HepG2 (cell line): ENCODE results near the gene NFRKB. TPM values are rescaled to one million over a fixed set of nuclear protein-coding genes. Genes with fewer than 3 reads are reported as not detected.
A peak's percentile ranks its signal among the peaks of the same experiment; 100 is the strongest.

Experiments
- ATAC-seq: fragments of 200-7000 bp; cut with Tn5 transposase; 3 replicates; pipeline ENCODE4 v1.9.1; 2020; ENCODE audit warnings: mild to moderate bottlenecking, moderate library complexity
- BruUV-seq: library from RNA; stranded (reverse); fragments of 400-500 nt; replicated peaks from 2 replicates; lab custom pipeline; 2021; lab: Mats Ljungman, UMichigan
- CTCF ChIA-PET: fragments of 300-600 bp; formaldehyde crosslinking; extraction: SDS; loops from one replicate; lab custom pipeline; 2021; ENCODE audit warnings: low total read pairs, inconsistent platforms, low intra/inter-chr PET ratio; lab: Yijun Ruan, JAX
- POLR2A ChIA-PET: fragments of 350-600 bp; sonication (Branson Sonifier 250); formaldehyde crosslinking; loops from one replicate; lab custom pipeline; 2020; ENCODE audit warnings: antibody characterized with exemption, inconsistent platforms; lab: Yijun Ruan, JAX
- DNase-seq: peaks from one replicate; pipeline ENCODE4 v3.0.0-alpha.2; 2015; ENCODE audit warnings: low spot score
- FAIRE-seq: peaks from 3 replicates; lab custom pipeline; 2011; peaks lifted over from hg19 to GRCh38; lab: Jason Lieb, UNC
- H2AFZ ChIP-seq: one replicate; pipeline ENCODE4 v1.6.1; 2011; ENCODE audit warnings: low read length, inconsistent platforms
- H3K27ac ChIP-seq: fragments of 300-600 bp; 3 replicates; pipeline ENCODE4 v1.8.0; 2011; ENCODE audit warnings: mixed run types, mild to moderate bottlenecking, mixed read lengths, low read length, inconsistent platforms; ENCODE audit not compliant: insufficient read depth; ENCODE audit errors: extremely low read length
- H3K27me3 ChIP-seq, 2 experiments: fragments of 200-600 bp in 1 of 2; 2 replicates in 1 of 2; 3 replicates in 1 of 2; pipeline versions ENCODE4 v1.6.0 to v1.8.0; 2011; ENCODE audit warnings: low read length in 2 of 2, mild to moderate bottlenecking in 2 of 2, moderate library complexity in 2 of 2, inconsistent platforms in 1 of 2; ENCODE audit not compliant: insufficient read depth in 2 of 2, control insufficient read depth in 1 of 2
- H3K36me3 ChIP-seq, 2 experiments: fragments of 200-600 bp in 1 of 2; replicated peaks in 1 of 2; 2 replicates in 1 of 2; 3 replicates in 1 of 2; pipeline versions ENCODE4 v1.5.1 to v1.8.0; 2011; ENCODE audit warnings: low read length in 2 of 2, inconsistent platforms in 1 of 2; ENCODE audit not compliant: insufficient read depth in 2 of 2, control insufficient read depth in 1 of 2
- H3K4me1 ChIP-seq: 2 replicates; pipeline ENCODE4 v1.5.1; 2012; ENCODE audit warnings: low read length, inconsistent platforms; ENCODE audit not compliant: insufficient read depth
- H3K4me2 ChIP-seq: 2 replicates; pipeline ENCODE4 v1.6.0; 2011; ENCODE audit warnings: low read depth, low read length, inconsistent platforms
- H3K4me3 ChIP-seq, 3 experiments: fragments of 200-600 bp in 1 of 3; sonication (generic), shearing (Covaris generic) in 1 of 3; replicated peaks in 1 of 3; 2 replicates each; pipeline ENCODE4 v1.5.1; 2011 to 2016; ENCODE audit warnings: low read length in 3 of 3, inconsistent platforms in 2 of 3, low read depth in 2 of 3, mild to moderate bottlenecking in 2 of 3, control low read depth in 1 of 3, mixed read lengths in 1 of 3; ENCODE audit not compliant: insufficient read depth in 1 of 3
- H3K79me2 ChIP-seq: one replicate; pipeline ENCODE4 v1.6.1; 2011; ENCODE audit warnings: low read length, inconsistent platforms; ENCODE audit not compliant: insufficient read depth
- H3K9ac ChIP-seq: 2 replicates; pipeline ENCODE4 v1.6.0; 2011; ENCODE audit warnings: mild to moderate bottlenecking, low read depth, low read length, inconsistent platforms; ENCODE audit not compliant: insufficient read depth
- H3K9me3 ChIP-seq: 2 replicates; pipeline ENCODE4 v1.5.1; 2012; ENCODE audit warnings: mild to moderate bottlenecking, low read length
- H4K20me1 ChIP-seq: 2 replicates; pipeline ENCODE4 v1.6.0; 2011; ENCODE audit warnings: inconsistent platforms, mild to moderate bottlenecking, low read length, moderate library complexity; ENCODE audit not compliant: insufficient read depth
- PAX8 ChIP-seq: sonication (generic); formaldehyde crosslinking; IDR thresholded peaks from 2 replicates; pipeline ENCODE4 v1.8.0; 2022; ENCODE audit warnings: mild to moderate bottlenecking, missing genetic modification reagents, borderline replicate concordance
- POLR2A ChIP-seq, 2 experiments: IDR thresholded peaks; 2 replicates each; pipeline ENCODE4 v1.6.1; 2011; ENCODE audit warnings: low read depth in 2 of 2, low read length in 2 of 2, mild to moderate bottlenecking in 1 of 2, moderate library complexity in 1 of 2; ENCODE audit not compliant: insufficient read depth in 1 of 2
- POLR2AphosphoS5 ChIP-seq: IDR thresholded peaks from 2 replicates; pipeline ENCODE4 v1.6.1; 2012; ENCODE audit warnings: low read depth, low read length
- RFXAP ChIP-seq: sonication (generic); formaldehyde crosslinking; IDR thresholded peaks from 2 replicates; pipeline ENCODE4 v1.4.0; 2020; ENCODE audit warnings: missing genetic modification reagents, borderline replicate concordance
- SOX13 ChIP-seq, 3 experiments: fragments of 450-650 bp in 1 of 3; sonication (generic) in 1 of 3; formaldehyde crosslinking in 1 of 3; IDR thresholded peaks in 2 of 3; conservative IDR thresholded peaks in 1 of 3; 2 replicates each; pipeline versions ENCODE4 v1.5.0 to v1.6.1; 2016 to 2020; ENCODE audit warnings: antibody characterized with exemption in 1 of 3, mild to moderate bottlenecking in 1 of 3, missing compliant biosample characterization in 1 of 3, missing genetic modification reagents in 1 of 3, moderate library complexity in 1 of 3
- TBP ChIP-seq: sonication (generic); formaldehyde crosslinking; IDR thresholded peaks from 2 replicates; pipeline ENCODE4 v1.5.0; 2020; ENCODE audit warnings: missing genetic modification reagents
- TRIM24 ChIP-seq: sonication (generic); formaldehyde crosslinking; IDR thresholded peaks from 2 replicates; pipeline ENCODE4 v1.8.0; 2022; ENCODE audit warnings: mild to moderate bottlenecking, missing genetic modification reagents
- ZFP90 ChIP-seq: sonication (generic); formaldehyde crosslinking; IDR thresholded peaks from 2 replicates; pipeline ENCODE4 v1.8.0; 2022; ENCODE audit warnings: missing genetic modification reagents, mild to moderate bottlenecking, inconsistent platforms, borderline replicate concordance
- ZNF234 ChIP-seq: sonication (generic); formaldehyde crosslinking; conservative IDR thresholded peaks from 2 replicates; pipeline ENCODE4 v1.5.1; 2020; ENCODE audit warnings: mild to moderate bottlenecking, missing genetic modification reagents
- ZSCAN9 ChIP-seq: IDR thresholded peaks from 2 replicates; pipeline ENCODE4 v1.6.1; 2016; ENCODE audit warnings: borderline replicate concordance
- WGBS: methylation state at CpG from one replicate; pipeline ENCODE4 v1.1.6; 2017; ENCODE audit warnings: low lambda C conversion rate; 5-methylcytosine and 5-hydroxymethylcytosine counted together
- in situ Hi-C: cut with HindIII; loops from 2 replicates; pipeline ENCODE4 v1.10.0; 2017; ENCODE audit warnings: low pct_unique_long_range_greater_than_20kb; ENCODE audit not compliant: extremely low pct_ligation_motif_present
- intact Hi-C: fragments of 100-400 bp; cut with micrococcal nuclease; formaldehyde crosslinking; loops from one replicate; pipeline ENCODE4 v1.10.0; 2022; ENCODE audit not compliant: unreplicated experiment
- polyA plus RNA-seq, 8 experiments: library from polyadenylated mRNA; depleted of rRNA in 3 of 8; stranded (reverse) in 7 of 8; unstranded in 1 of 8; fragments of >200 nt; fragmentation: Illumina TruSeq in 4 of 8; extraction: Trizol in 4 of 8; gene quantifications; 2 replicates each; pipeline versions ENCODE4 v1.2.1 to v1.2.3, GENCODE V29; 2011 to 2016; ENCODE audit warnings: low read depth in 4 of 8, missing spikeins in 1 of 8, mixed read lengths in 1 of 8; ENCODE audit not compliant: insufficient read depth in 1 of 8
- total RNA-seq, 5 experiments: library from RNA; depleted of rRNA; stranded (reverse); fragments of >200 nt; fragmentation: Illumina TruSeq; extraction: Trizol; gene quantifications; 2 replicates each; pipeline ENCODE4 v1.2.3, GENCODE V29; 2016; ENCODE audit warnings: low read depth in 1 of 5
- TF ChIP-seq, protein P1 (sequence below): sonication (generic); formaldehyde crosslinking; IDR thresholded peaks from 2 replicates; pipeline ENCODE4 v1.4.0; 2020; ENCODE audit warnings: missing genetic modification reagents, borderline replicate concordance
- TF ChIP-seq, protein P2 (sequence below): sonication (generic); IDR thresholded peaks from 2 replicates; pipeline ENCODE4 v1.6.1; 2016; ENCODE audit warnings: low read depth, borderline replicate concordance
- TF ChIP-seq, protein P3 (sequence below): sonication (generic); formaldehyde crosslinking; IDR thresholded peaks from 2 replicates; pipeline ENCODE4 v1.4.0; 2020; ENCODE audit warnings: low read depth, mild to moderate bottlenecking, missing genetic modification reagents
- TF ChIP-seq, protein P4 (sequence below): sonication (generic); formaldehyde crosslinking; IDR thresholded peaks from 2 replicates; pipeline ENCODE4 v1.4.0; 2020; ENCODE audit warnings: mild to moderate bottlenecking, low read depth, missing genetic modification reagents

Gene NFRKB
- total and polyA plus RNA-seq, 2 of the 13 experiments (the other 11 are each of a cell fraction or from before 2014, with no cell fraction given), result 22.9 to 23.7 TPM

DNA sequence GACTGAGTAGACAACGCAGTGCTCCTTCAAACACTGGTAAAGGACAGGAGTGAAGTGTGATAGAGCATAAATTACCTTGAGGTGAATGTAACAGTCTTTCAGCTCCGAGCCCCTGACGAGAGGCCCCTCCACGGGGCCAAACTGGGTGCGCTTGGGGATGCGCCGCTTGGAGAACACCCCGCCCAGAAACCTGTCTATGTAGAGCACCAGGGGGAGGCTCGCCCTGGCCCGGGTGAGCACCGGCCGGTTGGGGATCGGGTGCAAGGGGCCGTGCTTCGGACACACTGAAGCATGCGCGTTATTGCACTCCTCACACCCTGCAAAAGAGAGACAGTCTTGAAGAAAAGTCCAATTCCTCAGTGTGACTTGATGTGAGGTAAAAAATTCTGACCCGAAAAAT lies 49.3 kb upstream of the NFRKB start:
- peaks cover 15% of the 10 kb centered on the region for H3K4me1 ChIP-seq
- no peak overlapping the region for H3K27ac ChIP-seq
- no peaks in the 10 kb centered on the region for H3K9me3 ChIP-seq
- no peak overlapping the region for H3K4me3 ChIP-seq
- no peaks in the 10 kb centered on the region for H3K27me3 ChIP-seq
- peaks cover 6 to 32% of the 10 kb centered on the region in 2 experiments for H3K36me3 ChIP-seq
- DNase-seq (no peak), ATAC-seq (no peak), FAIRE-seq (no peak)
- H3K79me2 ChIP-seq, result no peaks in the 10 kb centered on the region
- no peak overlapping the region for H3K4me2 ChIP-seq
- 96% methylated on average over 11 of the region's 18 CpGs for WGBS
- POLR2A ChIA-PET, result no interaction called here
- H3K9ac ChIP-seq, result no peak overlapping the region
- in situ Hi-C loops, result no loop called here
- H4K20me1 ChIP-seq, result no peaks in the 10 kb centered on the region
- H2AFZ ChIP-seq, result no peak overlapping the region
- intact Hi-C loops, result no loop called here
- CTCF ChIA-PET, result no interaction called here
- no peak for TF ChIP-seq POLR2A (IDR thresholded peaks at IDR 0.05; ENCODE audit: insufficient read depth in 1 of 2, low read depth in 2 of 2, low read length in 2 of 2)
- TF ChIP-seq RFXAP, result no peak
- no peak for TF ChIP-seq TBP (CRISPR knock-in tag)
- no peak for TF ChIP-seq ZFP90 (CRISPR knock-in tag)
- TF ChIP-seq, all 625 proteins: peak for 0
- no TSS peak for BruUV-seq

DNA sequence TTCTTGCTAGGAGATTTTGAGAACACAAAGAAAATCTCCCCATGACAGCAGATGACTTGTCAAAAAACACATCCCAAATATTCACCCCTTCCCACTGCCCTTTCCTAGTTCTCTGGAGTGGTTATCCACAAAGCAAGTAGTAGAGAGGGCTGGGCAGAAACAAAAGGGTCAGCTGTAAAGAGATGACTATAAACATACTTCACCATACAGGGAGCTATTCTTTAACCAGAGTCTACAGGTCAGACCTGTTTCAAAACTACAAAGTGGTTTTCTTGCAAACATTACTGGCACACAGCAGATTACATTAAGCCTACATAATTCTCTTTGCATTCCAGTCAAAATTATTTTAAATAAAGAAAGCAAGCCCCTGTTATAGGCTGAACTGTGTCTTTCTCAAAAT lies 47.7 kb upstream of the NFRKB start:
- no peaks in the 10 kb centered on the region for H3K79me2 ChIP-seq
- no peaks in the 10 kb centered on the region for H3K9me3 ChIP-seq
- peaks cover 15% of the 10 kb centered on the region for H3K4me1 ChIP-seq
- no TSS peak for BruUV-seq
- peaks cover 6 to 34% of the 10 kb centered on the region in 2 experiments for H3K36me3 ChIP-seq
- no peak overlapping the region for H3K4me2 ChIP-seq
- no peaks in the 10 kb centered on the region for H3K27me3 ChIP-seq
- FAIRE-seq (peak; percentile 39), DNase-seq (peak; percentile 44), ATAC-seq (peak; percentile 91)
- H2AFZ ChIP-seq, result no peak overlapping the region
- ChIA-PET POLR2A (interaction anchor here (1.2 kb wide), 1 partner anchor 31 kb away, joined by 3 read pairs; no protein-coding TSS in a partner anchor), CTCF (no interaction called here)
- H3K4me3 ChIP-seq, result no peak overlapping the region
- H3K9ac ChIP-seq, result no peak overlapping the region
- H3K27ac ChIP-seq, result peak overlapping the region; percentile 20
- intact Hi-C loops, result no loop called here
- no peaks in the 10 kb centered on the region for H4K20me1 ChIP-seq
- in situ Hi-C loops, result no loop called here
- TF ChIP-seq ZNF234 (CRISPR knock-in tag), result no peak
- no peak for TF ChIP-seq ZSCAN9
- TF ChIP-seq, protein P1, sequence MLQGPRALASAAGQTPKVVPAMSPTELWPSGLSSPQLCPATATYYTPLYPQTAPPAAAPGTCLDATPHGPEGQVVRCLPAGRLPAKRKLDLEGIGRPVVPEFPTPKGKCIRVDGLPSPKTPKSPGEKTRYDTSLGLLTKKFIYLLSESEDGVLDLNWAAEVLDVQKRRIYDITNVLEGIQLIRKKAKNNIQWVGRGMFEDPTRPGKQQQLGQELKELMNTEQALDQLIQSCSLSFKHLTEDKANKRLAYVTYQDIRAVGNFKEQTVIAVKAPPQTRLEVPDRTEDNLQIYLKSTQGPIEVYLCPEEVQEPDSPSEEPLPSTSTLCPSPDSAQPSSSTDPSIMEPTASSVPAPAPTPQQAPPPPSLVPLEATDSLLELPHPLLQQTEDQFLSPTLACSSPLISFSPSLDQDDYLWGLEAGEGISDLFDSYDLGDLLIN, result no peak
- TF ChIP-seq, protein P2, sequence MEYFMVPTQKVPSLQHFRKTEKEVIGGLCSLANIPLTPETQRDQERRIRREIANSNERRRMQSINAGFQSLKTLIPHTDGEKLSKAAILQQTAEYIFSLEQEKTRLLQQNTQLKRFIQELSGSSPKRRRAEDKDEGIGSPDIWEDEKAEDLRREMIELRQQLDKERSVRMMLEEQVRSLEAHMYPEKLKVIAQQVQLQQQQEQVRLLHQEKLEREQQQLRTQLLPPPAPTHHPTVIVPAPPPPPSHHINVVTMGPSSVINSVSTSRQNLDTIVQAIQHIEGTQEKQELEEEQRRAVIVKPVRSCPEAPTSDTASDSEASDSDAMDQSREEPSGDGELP, result peak; percentile 60; the same call in 1 of the 2 replicates
- TF ChIP-seq, protein P3, sequence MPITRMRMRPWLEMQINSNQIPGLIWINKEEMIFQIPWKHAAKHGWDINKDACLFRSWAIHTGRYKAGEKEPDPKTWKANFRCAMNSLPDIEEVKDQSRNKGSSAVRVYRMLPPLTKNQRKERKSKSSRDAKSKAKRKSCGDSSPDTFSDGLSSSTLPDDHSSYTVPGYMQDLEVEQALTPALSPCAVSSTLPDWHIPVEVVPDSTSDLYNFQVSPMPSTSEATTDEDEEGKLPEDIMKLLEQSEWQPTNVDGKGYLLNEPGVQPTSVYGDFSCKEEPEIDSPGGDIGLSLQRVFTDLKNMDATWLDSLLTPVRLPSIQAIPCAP (CRISPR knock-in tag), result no peak
- TF ChIP-seq PAX8 (CRISPR knock-in tag), result no peak
- TF ChIP-seq, protein P4, sequence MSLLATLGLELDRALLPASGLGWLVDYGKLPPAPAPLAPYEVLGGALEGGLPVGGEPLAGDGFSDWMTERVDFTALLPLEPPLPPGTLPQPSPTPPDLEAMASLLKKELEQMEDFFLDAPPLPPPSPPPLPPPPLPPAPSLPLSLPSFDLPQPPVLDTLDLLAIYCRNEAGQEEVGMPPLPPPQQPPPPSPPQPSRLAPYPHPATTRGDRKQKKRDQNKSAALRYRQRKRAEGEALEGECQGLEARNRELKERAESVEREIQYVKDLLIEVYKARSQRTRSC, result no peak
- no peak for TF ChIP-seq POLR2AphosphoS5
- no peak for TF ChIP-seq RFXAP
- TF ChIP-seq TRIM24 (CRISPR knock-in tag), result no peak
- no peak for TF ChIP-seq SOX13 (IDR thresholded peaks at IDR 0.05)
- 0 out of 4 replicates have a peak, but pooled peaks of 1 of the 2 experiments have one; percentile 31 for TF ChIP-seq SOX13 (CRISPR knock-in tag; conservative IDR thresholded peaks at IDR 0.05 in 1 of 2, IDR thresholded peaks at IDR 0.05 in 1 of 2)
